HG03135 (cell line): Measurements from ENCODE around the gene ADSS2.
"Not testable (repeated sequence)": the region's sequence is repeated elsewhere in the genome, so short reads cannot be mapped to it uniquely, and the experiment has no call there.

Experiments
- ATAC-seq: cut with Tn5 transposase; IDR thresholded peaks from one replicate; pipeline ENCODE4 v1.9.1; 2021; ENCODE audit warnings: mild to moderate bottlenecking, moderate library complexity; ENCODE audit not compliant: unreplicated experiment

Gene ADSS2

GRCh38 chr1:244368279-244368678, 83.4 kb downstream of the ADSS2 start:
- ATAC-seq = no peak

- ATAC-seq = no peak
Measured at GRCh38 chr1:244367399-244368114, 84.2 kb downstream of the ADSS2 start.

DNA sequence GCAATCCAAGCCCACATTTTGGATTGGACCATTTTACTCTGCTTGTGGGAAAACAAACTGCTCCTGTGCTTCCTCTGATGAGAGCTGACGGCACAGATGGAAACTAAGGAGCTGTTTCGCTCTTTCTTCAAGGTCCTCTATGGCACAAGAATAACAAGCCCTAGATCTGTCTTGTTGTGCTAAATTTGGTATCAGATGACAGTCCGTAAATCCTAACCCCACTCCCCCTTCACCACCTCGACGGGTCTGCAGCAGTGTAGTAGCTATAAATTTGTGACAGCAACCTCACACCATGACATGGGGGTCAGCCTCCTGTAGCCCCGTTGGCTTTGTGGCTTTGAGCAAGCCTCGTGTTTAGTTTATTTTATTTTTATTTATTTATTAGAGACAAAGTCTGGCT, 85.9 kb downstream of the ADSS2 start:
- no peak for ATAC-seq

- ATAC-seq = not testable (repeated sequence)
Measured at GRCh38 chr1:244365262-244365661, 86.4 kb downstream of the ADSS2 start.

DNA sequence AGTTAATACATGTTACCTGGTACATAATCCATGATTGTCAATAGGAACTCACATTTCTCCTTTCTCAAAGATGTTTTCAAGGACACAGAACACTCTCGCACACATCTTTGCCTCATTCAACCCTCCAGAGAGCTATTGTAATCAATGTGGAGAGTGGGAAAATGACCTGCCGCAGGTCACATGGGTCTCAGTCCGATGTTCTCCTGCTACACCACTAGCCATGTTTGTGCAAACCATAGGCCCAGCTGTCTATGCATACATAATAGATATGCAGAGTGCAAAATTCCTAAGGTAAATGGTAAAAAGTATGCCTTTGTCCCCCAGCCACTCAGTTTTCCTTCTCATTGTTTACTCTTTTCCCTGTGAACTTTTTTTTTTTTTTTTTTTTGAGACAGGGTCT, 89.2 kb downstream of the ADSS2 start:
- ATAC-seq = no peak

GRCh38 chr1:244361764-244362473, 89.8 kb downstream of the ADSS2 start:
- ATAC-seq = no peak
